MCF 10A (cell line): ENCODE data around the gene MTIF2. TPM values are rescaled to one million over a fixed set of nuclear protein-coding genes. Genes with fewer than 3 reads are reported as not detected.

Experiments
- BruUV-seq: library from RNA; stranded (reverse); fragments of 400-500 nt; replicated peaks from 2 replicates; lab custom pipeline; 2021; lab: Mats Ljungman, UMichigan
- CTCF ChIA-PET: fragments of 300-600 bp; sonication (Branson Sonifier 250); formaldehyde crosslinking; extraction: SDS; loops from one replicate; lab custom pipeline; 2021; ENCODE audit warnings: antibody characterized with exemption, inconsistent platforms; lab: Yijun Ruan, JAX
- POLR2A ChIA-PET: fragments of 300-600, 350-650 bp; sonication (Branson Sonifier 250); formaldehyde crosslinking; extraction: SDS; loops from one replicate; lab custom pipeline; 2020; ENCODE audit warnings: antibody characterized with exemption, inconsistent platforms; lab: Yijun Ruan, JAX
- DNase-seq: peaks from one replicate; pipeline ENCODE4 v3.0.0-alpha.2; 2018; ENCODE audit not compliant: unreplicated experiment
- H3K27ac Mint-ChIP-seq: one replicate; pipeline ENCODE4 v1.8.0; 2022; ENCODE audit warnings: mild to moderate bottlenecking, low read depth, mixed read lengths; ENCODE audit not compliant: unreplicated experiment
- H3K27me3 Mint-ChIP-seq: one replicate; pipeline ENCODE4 v1.8.0; 2022; ENCODE audit warnings: mixed read lengths; ENCODE audit not compliant: insufficient read depth, unreplicated experiment
- H3K36me3 Mint-ChIP-seq: one replicate; pipeline ENCODE4 v1.8.0; 2022; ENCODE audit warnings: mild to moderate bottlenecking, moderate library complexity, mixed read lengths; ENCODE audit not compliant: insufficient read depth, unreplicated experiment
- H3K4me1 Mint-ChIP-seq: one replicate; pipeline ENCODE4 v1.8.0; 2022; ENCODE audit warnings: mixed read lengths; ENCODE audit not compliant: insufficient read depth, unreplicated experiment
- H3K4me3 Mint-ChIP-seq: one replicate; pipeline ENCODE4 v1.8.0; 2022; ENCODE audit warnings: mild to moderate bottlenecking, moderate library complexity, mixed read lengths; ENCODE audit not compliant: unreplicated experiment
- H3K9me3 Mint-ChIP-seq: one replicate; pipeline ENCODE4 v1.8.0; 2022; ENCODE audit warnings: mixed read lengths; ENCODE audit not compliant: unreplicated experiment
- intact Hi-C: fragments of 100-400 bp; cut with micrococcal nuclease; formaldehyde crosslinking; loops from 2 replicates; pipeline ENCODE4 v1.14.1; 2022
- total RNA-seq: library from RNA; stranded (reverse); gene quantifications from 2 replicates; pipeline ENCODE4 v1.2.3, GENCODE V29; 2022
- TF ChIP-seq, protein P1 (sequence below): fragments of 200-600 bp; IDR thresholded peaks from one replicate; pipeline ENCODE4 v1.8.0; 2022; ENCODE audit warnings: antibody characterized with exemption, mild to moderate bottlenecking; ENCODE audit not compliant: unreplicated experiment

MTIF2 gene
- total RNA-seq, 1 experiment from 2014 or later = 60.7 TPM

DNA sequence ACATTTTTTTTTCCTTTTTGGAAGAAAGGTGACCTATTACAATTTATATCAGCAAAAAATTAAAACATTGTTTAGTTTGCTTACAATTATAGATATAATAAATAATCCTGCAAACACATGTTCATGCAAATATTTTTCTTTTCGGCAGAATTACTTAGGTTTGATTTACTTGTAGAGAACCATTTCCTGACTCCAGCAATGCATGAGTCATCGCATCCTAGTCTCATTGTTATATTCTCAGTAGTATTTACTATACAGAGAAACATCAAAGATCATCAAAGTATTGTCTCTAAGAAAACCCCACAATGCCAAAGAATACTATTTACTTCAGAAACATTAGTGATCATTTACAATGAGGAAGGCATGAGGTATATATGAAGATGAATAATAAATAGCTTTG, 40.4 kb upstream of the MTIF2 start:
- no peaks in the 10 kb centered on the region for H3K9me3 Mint-ChIP-seq
- intact Hi-C loops = no loop called here
- POLR2A ChIA-PET = interaction anchor here (0.9 to 1.1 kb wide), 3 partner anchors 22 to 108 kb away, joined by 3 to 4 read pairs (median 3); no protein-coding TSS in a partner anchor

DNA sequence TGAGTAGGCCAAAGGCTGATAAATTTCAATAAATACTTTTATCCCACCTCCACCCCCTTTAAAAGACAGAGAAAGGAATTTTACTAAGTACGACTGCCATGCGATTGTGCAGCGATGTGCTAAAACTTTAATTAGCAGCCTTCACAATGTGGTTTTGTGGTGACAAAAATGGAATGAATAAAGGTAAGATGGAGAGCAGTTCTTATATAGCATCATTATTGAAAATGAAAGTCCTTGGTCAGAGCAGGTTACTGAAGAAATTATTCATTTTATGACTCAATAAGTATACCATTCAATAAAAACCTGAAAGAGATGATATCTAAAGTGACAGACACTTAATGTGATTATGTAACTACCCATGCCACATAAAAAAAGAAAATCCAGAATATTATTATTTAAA, 33.2 kb upstream of the MTIF2 start:
- BruUV-seq = no TSS peak
- TF ChIP-seq, protein P1, sequence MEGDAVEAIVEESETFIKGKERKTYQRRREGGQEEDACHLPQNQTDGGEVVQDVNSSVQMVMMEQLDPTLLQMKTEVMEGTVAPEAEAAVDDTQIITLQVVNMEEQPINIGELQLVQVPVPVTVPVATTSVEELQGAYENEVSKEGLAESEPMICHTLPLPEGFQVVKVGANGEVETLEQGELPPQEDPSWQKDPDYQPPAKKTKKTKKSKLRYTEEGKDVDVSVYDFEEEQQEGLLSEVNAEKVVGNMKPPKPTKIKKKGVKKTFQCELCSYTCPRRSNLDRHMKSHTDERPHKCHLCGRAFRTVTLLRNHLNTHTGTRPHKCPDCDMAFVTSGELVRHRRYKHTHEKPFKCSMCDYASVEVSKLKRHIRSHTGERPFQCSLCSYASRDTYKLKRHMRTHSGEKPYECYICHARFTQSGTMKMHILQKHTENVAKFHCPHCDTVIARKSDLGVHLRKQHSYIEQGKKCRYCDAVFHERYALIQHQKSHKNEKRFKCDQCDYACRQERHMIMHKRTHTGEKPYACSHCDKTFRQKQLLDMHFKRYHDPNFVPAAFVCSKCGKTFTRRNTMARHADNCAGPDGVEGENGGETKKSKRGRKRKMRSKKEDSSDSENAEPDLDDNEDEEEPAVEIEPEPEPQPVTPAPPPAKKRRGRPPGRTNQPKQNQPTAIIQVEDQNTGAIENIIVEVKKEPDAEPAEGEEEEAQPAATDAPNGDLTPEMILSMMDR = no peak
- POLR2A ChIA-PET = interaction anchor here (0.6 to 1.8 kb wide), 2 partner anchors 10 to 316 kb away, joined by 3 to 5 read pairs; partner anchors contain the start of gene PPP4R3B

More for the DNA sequence above, 40.4 kb upstream of the MTIF2 start:
- H3K27me3 Mint-ChIP-seq = no peaks in the 10 kb centered on the region
- peak; percentile 44 for DNase-seq
- peak overlapping the region; percentile 43 for H3K27ac Mint-ChIP-seq
- CTCF ChIA-PET = interaction anchor here (0.5 to 0.6 kb wide), 2 partner anchors 11 to 124 kb away, joined by 3 read pairs; no protein-coding TSS in a partner anchor
- peaks cover 15% of the 10 kb centered on the region for H3K4me1 Mint-ChIP-seq
- TF ChIP-seq, protein P1 = no peak
- no peak overlapping the region for H3K4me3 Mint-ChIP-seq
- no TSS peak for BruUV-seq
- H3K36me3 Mint-ChIP-seq = peaks cover 34% of the 10 kb centered on the region

DNA sequence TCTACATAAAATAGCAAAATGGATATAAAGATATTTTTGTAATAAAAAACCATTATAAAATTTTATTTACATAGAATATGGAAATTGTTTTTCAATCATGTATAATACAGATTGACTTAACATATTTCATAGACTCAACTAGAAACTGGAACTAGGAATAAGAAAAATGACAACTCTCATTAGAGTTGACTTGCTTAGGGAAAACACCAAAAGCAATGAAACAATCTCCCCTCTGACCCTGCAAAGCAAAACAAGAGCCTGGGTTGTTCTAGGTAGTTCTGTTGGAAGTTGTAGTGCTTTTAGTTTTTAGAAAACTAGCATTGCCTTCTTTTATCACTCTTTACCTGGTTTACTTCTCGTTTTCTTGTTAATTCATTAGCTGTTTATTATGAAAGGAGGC, 32.2 kb upstream of the MTIF2 start:
- H3K27me3 Mint-ChIP-seq = no peaks in the 10 kb centered on the region
- TF ChIP-seq, protein P1 = no peak
- BruUV-seq = no TSS peak
- H3K4me3 Mint-ChIP-seq = no peak overlapping the region
- DNase-seq = no peak
- intact Hi-C loops = no loop called here
- ChIA-PET CTCF (no interaction called here), POLR2A (interaction anchor here (1.8 kb wide), 1 partner anchor 11 kb away, joined by 5 read pairs; no protein-coding TSS in a partner anchor)
- no peaks in the 10 kb centered on the region for H3K4me1 Mint-ChIP-seq
- no peaks in the 10 kb centered on the region for H3K9me3 Mint-ChIP-seq
- H3K36me3 Mint-ChIP-seq = peaks cover 34% of the 10 kb centered on the region
- H3K27ac Mint-ChIP-seq = no peak overlapping the region

More for the DNA sequence above, 33.2 kb upstream of the MTIF2 start:
- CTCF ChIA-PET = interaction anchor here (0.7 kb wide), 1 partner anchor 12 kb away, joined by 3 read pairs; no protein-coding TSS in a partner anchor
- no peak for DNase-seq
- Mint-ChIP-seq H3K27ac (no peak overlapping the region), H3K27me3 (no peaks in the 10 kb centered on the region), H3K36me3 (peaks cover 36% of the 10 kb centered on the region), H3K9me3 (no peaks in the 10 kb centered on the region), H3K4me3 (no peak overlapping the region), H3K4me1 (no peaks in the 10 kb centered on the region)
- intact Hi-C loops = no loop called here

DNA sequence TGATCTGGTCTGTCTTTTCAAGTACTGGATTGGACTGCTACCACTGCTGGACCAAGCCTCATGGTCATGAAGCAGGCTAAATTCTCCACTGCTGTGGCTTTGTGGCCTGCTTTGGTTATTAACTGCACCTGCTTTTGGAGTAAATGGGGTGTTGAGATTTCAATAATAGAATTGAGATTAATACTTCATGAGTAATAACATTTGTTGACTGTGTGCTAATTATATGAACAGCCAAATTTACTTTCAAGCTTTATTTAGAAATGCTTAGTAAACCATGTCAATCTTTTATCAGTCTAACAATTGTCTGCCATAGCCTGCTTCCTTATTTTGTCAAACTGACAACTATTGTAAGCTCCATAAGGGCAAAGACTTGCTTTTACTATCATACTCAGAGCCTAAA, 27.4 kb upstream of the MTIF2 start:
- TF ChIP-seq, protein P1 = no peak
- intact Hi-C loops = no loop called here
- H3K36me3 Mint-ChIP-seq = peaks cover 33% of the 10 kb centered on the region
- BruUV-seq = no TSS peak
- no peaks in the 10 kb centered on the region for H3K4me1 Mint-ChIP-seq
- no peak for DNase-seq
- ChIA-PET POLR2A (no interaction called here), CTCF (no interaction called here)
- H3K4me3 Mint-ChIP-seq = no peak overlapping the region
- no peak overlapping the region for H3K27ac Mint-ChIP-seq
- no peaks in the 10 kb centered on the region for H3K27me3 Mint-ChIP-seq
- no peaks in the 10 kb centered on the region for H3K9me3 Mint-ChIP-seq
